HG03196 (cell line): Measurements from ENCODE around the gene PRR35.

ENCODE experiments used
- ATAC-seq: cut with Tn5 transposase; IDR thresholded peaks from one replicate; pipeline ENCODE4 v1.9.1; 2021; ENCODE audit not compliant: unreplicated experiment

PRR35 gene

DNA sequence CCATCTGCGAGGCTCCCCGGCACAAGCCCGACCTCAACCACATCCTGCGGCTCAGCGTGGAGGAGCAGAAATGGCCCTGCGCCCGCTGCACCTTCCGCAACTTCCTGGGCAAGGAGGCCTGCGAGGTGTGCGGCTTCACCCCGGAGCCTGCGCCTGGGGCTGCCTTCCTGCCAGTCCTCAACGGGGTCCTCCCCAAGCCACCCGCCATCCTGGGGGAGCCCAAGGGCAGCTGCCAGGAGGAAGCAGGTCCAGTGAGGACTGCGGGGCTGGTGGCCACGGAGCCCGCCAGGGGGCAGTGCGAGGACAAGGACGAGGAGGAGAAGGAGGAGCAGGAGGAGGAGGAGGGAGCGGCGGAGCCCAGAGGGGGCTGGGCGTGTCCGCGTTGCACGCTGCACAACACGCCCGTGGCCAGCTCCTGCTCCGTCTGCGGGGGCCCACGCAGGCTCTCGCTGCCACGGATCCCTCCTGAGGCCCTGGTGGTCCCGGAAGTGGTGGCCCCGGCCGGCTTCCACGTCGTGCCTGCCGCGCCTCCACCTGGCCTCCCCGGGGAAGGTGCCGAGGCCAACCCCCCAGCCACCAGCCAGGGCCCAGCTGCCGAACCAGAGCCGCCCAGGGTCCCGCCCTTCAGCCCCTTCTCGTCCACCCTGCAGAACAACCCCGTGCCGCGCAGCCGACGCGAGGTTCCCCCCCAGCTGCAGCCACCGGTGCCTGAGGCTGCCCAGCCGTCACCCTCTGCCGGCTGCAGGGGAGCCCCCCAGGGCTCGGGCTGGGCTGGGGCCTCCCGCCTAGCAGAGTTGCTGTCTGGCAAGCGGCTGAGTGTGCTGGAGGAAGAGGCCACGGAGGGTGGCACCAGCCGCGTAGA, 13.1 kb upstream of the PRR35 start:
- no peak for ATAC-seq

DNA sequence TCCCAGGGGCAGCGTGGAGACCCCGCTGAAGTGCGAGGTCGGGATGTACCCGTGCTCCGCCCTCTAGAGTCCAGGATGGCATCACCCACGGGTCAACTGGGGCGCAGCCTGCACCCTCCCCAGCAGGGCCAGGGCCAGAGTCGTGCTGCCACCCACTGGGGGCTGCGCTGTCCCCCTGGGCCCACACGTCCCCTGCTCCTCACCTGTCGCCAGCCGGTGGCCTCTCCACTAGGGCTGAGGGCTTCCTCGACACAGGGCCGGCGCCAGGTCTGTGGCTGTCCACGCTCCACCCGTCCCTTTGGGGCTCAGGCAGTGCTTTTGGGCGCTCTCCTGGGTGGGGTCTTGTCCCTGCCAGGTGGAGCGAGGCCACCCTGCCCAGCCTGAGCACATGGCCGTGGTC, 11.6 kb upstream of the PRR35 start:
- ATAC-seq = no peak

DNA sequence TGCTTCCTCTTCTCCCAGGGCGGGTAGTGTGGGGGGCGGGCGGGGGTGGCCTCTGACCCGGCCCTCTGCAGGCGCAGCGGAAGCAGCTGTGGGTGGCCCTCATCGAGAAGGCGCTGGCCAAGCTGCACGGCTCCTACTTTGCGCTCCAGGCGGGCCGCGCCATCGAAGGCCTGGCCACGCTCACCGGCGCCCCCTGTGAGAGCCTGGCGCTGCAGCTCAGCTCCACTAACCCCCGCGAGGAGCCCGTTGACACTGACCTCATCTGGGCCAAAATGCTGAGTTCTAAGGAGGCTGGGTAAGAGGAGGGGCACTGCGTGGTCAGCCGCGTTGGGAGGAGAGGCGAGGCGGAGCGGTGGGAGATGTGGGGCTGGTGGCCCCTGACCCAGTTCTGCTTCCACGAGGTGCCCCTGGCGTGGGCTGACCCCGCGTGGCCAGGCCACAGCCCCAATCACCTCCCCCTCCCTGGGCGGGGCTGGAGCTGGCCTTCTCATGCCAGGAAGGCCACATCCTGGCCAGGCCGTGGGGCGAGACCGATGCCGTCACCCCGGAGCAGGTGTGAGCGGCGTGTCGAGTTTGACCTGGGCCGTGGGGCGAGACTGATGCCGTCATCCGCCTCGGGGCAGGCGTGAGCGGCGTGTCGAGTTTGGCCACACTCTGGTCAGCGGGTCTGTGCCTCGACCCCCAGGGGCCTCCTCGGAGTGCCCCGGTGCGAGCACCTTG, 10.5 kb upstream of the PRR35 start:
- ATAC-seq = no peak

DNA sequence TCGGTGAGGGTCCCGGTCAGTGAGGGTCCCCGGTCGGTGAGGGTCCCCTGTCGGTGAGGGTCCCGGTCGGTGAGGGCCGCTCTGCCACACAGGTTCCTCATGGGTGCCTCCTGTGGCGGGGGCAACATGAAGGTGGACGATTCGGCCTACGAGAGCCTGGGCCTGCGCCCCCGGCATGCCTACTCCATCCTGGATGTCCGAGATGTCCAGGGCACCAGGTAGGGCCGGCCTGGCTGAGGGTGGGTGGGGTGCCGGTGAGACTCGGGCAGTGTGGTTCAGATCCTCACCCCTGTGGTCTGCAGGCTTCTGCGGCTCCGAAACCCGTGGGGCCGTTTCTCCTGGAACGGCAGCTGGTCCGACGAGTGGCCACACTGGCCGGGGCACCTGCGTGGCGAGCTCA, 9.0 kb upstream of the PRR35 start:
- ATAC-seq = no peak

DNA sequence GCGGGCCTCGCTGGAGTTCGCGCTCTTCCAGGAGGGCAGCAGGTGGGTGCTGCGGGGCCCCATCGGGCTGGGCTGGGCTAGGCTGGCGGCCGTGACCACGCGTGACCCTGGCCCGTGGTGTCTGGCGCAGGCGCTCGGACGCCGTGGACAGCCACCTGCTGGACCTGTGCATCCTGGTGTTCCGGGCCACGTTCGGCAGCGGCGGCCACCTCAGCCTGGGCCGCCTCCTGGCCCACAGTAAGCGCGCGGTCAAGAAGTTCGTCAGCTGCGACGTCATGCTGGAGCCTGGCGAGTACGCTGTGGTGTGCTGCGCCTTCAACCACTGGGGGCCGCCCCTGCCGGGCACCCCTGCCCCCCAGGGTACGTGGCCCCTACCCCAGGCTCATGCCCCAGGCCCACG, 8.0 kb upstream of the PRR35 start:
- no peak for ATAC-seq

DNA sequence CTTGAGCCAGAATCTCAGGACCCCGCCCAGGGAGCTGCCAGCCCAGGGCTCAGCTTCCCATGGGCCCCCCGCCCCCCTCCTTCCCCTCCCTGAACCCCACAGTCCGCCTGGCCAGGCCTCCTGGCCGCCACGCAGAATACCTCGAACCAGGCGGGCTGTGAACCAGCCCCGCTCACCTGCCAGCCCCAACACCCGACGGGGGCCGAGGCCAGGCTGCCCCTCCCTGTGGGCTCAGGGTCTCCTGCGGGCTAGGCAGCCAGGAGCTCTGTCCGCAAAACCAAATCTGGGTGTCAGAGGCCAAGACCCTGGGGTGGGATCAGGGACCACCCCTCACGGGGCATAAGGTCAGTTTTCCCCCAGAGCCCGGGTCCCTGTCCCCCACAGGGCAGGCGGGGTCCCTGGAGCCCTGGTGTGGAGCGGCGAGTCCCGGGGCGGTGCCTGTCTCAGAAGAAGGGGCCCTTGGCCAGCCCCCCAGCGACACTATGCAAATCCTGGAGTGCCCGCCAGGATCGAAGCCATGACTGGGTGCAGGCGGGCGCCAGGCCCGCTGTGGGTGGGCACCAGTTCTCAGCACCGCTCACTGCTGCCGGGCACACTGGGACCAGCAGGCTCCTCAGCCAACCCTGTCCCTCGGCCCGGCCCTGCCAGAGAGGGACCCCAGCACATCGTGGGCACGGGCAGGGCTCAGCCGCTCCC, 6.4 kb upstream of the PRR35 start:
- ATAC-seq = no peak

DNA sequence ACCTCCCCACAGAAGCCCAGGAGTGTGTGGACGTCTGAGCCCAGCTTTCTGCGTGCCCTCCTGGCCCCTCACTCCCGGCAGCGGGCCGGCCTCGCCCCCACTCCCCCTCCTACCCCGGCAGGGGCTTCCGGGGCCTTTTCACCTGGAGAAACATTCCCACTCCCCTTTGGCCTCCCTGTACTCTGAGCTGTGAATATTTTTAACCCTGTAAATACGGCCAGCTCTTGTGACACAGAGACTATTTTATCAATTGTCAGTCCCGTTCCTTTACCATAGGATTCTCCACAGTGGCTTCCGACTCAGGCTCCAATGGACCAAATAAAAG, 5.9 kb upstream of the PRR35 start:
- no peak for ATAC-seq

DNA sequence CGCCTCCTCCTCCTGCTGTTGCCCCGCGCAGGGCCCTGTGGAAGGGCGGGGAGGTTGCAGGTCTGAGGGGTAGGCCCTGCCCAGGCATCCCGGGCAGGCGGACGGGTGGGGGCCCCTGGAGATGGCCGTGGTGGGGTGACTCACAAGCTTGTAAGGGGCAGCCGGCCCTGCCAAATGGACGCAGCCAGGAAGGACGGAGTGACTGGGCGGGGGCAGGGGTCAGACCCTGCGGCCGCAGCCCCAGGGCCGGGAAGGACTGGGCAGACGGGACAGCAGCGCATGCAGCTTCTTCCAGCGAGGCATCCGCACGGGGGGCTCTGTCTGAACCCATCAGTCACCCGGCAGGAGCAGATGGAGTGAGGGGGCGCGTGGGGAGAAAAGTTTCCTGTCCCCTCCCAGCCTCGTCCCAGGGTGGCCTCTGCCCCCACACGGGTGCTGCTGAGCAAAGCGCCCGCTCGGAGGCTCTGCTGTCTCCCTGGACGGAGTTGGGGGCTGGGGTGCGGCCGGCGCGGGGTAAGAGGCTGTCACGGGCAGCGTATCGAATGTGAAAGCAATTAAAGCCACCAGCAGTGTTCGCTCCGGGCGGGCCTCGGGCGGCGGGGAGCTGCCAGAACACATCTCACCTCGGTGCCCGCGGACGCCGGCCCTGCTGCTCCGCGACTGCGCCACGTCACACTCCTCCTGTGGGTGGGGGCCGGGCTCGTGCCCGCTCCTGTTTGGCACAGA, 5.4 kb upstream of the PRR35 start:
- no peak for ATAC-seq

DNA sequence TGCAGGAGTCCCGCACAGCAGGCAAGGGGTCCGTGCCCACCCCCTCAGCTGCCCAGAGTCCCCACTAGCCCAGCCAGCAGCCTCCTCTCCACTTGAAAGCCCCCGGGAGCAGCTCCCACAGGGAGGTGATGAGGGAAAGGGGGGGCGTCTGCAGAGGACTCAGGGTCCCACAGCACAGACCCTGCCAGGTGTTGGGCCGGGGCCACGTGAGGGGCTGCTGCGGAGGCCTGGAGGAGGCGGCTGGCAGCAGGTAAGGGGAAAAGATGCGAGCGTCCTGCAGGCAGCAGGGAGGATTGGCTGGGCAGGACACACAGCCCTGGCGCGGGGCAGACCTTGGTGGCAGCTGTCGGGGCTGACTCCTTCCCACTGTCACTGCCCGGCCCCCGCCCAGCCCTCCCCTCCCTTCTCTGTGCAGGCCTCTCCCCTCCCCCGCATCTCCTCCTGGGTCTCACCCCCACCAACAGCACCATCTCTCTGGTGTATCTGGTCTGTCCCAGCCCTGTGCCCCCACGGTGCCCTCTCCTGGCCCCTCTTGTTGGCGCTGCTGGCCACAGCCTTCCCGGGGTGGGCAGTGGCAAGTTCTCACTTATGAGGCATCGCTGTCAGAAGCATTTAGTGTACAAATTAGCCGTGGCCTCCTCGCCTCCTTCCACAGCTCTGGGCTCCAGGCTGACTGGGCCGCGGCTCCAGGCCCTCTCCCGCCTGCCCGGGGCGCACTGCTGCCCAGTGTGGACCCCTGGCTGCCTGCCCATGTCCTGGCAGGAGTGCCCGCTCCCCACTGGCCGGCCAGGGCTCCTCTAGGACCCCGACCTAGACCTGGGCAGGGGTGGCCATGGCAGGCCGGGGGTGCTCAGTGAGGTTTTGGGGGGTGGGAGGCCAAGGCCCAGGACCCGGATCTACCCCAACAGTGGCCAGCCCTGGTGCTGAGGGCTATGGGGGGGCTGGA, 4.4 kb upstream of the PRR35 start:
- ATAC-seq = no peak

DNA sequence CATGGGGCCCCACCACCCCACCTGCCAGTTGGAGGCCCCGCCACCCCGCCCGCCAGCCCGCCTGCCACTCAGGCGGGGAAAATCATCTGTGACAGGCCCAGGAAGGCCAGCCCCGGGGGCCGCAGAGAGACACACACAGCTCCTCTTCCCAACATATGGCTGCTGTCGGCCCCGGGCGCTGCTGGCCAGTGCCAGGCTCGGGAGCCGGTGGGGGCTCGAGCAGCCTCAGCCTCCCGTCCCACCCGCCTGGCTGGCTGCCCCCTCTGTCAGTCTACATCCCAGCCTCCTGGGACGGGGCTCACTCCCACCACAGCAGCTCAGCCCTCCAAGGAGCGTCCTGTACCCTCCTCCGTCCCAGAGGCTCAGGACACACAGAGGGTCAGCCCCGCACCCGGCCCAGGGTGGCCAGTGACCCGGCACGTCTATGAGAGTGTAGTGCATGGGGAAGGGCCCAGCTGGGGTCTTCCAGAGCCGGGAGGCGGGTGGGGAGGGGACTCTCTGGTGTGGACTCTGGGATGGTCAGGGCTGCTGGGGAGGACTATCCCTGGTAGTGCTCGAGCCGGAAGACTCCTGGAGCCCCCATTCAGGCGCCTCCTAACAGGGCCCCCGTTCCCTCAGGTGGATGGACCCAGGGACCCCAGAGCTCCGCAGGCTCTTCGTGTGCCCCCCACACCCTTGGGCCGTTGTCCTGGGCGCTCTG, 3.6 kb upstream of the PRR35 start:
- ATAC-seq = no peak

DNA sequence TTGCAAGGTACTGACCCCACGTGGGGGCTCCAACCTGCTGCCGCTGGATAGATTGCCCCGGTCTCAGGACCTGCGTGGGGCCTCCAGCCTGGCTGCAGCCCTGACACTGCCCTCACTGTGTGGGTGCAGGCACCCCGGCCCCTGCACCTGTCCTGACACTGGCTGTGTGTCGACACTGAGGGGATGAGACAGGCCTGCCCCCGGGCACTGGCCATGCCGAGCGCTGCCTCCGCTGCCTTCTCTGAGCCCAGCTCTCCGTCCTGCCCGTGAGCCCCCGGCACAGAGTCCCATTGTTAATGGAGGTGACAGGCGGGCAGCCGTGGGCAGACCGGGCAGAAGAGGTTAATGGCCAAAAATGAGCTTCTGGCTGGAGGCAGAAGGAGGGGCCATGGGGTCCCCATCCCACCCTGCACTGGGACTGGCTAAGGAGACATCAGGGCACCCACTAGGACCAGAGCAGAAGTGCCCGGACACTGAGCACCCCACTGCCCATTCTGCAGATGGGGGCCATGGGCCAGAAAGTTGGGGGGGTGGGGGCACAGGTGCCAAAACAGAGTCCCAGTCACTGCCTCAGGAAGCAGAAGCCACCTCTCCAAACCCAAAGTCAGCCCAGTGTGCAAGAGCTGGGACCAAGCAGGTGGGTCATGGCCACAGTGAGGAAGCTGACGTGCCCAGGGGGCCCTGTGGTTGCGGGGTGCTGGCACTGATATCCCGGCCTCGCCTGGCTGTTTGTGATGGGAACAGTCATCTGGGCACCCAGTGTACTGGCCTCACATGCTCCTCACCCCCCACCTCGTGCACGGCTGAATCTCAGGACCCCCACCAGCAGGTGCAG, 2.5 kb upstream of the PRR35 start:
- no peak for ATAC-seq

DNA sequence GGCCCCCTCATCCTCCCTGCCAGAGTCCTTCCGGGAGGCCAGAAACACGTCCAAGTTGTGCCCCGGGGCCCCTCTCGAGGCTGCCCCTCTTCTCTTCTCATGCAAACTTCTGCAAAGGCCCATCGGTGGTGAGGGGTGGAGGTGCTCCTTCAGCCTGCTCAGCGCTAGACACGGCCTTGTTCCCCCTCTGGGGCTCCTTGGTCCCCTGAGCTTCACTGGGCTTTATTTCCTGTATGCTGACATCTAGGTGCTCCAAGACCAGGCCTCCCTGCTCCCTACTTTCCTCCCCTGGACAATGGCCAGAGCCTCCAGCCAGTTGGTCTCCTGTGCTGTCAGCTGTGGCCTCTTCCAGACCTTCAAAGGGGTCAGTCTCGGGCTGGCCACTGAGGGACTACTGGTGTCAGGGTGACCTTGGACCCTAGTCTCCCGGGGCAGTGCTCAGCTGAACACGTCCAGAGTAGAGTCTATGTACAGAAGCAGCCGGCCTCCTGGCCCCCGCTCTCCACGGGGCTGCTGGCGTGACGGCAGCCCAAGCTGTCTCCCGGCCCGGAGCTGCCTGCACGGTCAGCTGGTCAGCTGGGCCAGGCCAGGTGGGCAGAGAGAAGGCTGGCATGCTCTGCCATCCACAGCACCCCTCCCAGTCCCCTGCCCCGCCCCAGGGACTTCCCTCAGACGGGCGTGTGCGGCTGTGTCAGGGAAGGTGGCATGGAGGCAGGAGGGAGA, 1.7 kb upstream of the PRR35 start:
- ATAC-seq = no peak

DNA sequence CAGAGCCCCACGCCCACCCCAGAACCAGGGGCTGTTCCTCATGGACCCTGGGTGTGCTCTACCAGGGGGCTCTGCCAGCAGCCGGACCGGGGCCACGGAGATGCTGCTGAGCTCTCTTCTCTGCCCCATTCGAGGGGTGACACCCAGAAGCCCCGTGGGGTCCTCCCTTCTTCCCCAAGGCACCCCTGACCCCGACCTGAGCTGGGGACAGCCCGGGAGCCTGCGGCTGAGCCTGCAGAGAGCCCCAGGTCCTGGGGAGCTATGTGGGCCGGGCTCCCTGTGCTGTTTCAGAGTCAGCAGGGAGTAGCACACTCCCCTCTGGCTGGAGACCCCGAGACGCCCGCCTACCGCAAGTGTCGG, 1.2 kb upstream of the PRR35 start:
- no peak for ATAC-seq

DNA sequence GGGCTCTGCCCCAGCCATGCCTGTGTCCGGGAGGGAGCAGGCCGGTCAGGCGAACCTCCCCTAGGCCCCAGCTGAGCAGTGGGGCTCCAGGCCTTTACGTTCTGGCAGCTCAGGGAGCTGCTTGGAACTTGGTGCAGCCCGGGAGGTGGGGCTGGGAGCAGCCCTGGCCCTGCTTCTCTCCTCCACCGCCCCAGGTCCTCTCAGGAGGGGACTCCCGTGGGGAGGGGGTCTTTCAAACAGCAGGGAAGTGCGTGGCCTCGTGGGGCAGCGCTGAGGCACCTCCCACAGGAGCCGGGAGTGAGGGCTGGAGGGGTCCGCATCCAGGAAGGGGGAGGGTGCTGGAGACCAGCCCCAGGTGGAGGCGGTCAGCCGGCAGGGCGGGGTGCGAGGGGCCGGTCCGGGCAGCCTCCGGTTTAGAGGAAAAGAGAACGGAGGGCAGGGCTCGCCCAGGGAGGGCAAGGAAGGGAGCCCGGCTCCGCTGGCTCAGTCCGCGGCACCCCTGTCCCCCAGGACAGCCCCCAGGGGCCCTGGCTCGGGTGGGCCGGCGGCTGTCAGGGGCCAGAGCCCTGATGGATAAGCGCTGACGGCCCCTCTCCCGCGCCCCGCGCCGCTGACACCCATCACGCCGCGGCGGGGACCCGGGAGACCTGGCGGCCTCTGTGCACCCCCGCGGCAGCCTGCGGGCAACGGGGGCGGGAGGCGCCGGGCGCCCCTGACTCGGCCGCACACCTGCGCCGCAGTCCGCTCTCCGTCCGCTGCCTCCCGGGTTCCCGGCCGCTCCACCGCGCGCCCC, 587 bp upstream of the PRR35 start:
- no peak for ATAC-seq

DNA sequence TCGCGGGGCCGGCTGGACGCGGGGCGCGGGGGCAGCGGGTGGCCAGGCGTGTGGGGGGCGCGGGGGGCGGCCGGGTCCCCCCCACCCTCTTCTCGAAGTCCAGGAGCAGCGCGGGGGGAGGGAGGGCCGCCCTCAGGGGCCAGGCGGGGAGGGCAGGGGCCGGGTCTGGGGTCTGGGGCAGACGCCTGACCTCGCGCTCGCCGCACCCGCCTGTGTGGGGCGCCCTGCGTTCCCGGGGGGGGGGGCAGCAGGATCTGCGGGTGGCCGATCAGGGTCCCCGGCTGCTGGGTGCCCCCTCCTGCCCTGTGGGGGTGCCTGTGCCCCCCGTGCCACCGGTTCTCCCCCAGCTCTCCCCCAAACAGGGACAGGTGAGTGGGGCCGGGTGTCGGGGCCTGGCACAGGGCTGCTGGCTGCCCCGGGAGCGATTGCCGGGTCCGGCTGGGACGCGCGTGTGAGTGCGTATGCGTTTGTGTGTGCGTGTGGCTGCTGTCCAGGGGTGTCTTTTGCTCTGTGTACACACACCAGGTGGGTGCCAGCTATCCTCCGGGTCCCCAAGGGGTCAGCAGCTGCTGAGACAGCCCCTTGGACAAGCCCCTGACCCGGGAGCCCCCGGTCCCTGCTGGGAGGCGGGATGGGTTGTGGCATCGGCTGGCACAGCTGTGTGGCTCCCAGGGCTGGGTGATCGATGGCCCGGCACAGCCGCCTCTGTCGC, 663 bp downstream of the PRR35 start:
- ATAC-seq = no peak

DNA sequence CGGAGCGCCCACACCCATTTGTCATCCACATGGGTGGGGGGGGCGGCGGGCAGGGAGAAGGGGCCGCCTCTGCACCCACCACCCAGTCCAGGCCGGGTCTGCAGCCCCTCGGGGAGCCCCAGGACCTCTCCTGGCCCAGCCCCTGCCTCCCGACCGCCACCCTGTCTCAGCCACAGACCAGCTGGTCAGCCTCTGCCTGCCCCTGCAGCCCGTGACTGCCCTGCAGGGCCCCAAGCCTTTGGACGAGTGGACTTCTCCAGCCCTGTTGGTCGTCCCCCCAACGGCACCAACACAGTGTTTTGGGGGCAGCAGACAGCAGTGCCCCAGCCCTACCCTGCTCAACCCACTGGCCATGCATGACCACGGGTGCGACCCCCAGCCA, 1.2 kb downstream of the PRR35 start:
- no peak for ATAC-seq
